SK-N-SH (cell line): Measurements from ENCODE around the gene UGT1A1.

Source experiments
- ELF1 ChIP-seq: IDR thresholded peaks from 2 replicates; pipeline ENCODE4 v1.4.0; 2012
- EP300 ChIP-seq, 2 experiments: IDR thresholded peaks; 2 replicates each; pipeline versions ENCODE4 v1.4.0 to v1.6.1; 2012; ENCODE audit warnings: borderline replicate concordance in 1 of 2, low read depth in 1 of 2, low read length in 1 of 2
- EZH2phosphoT487 ChIP-seq: fragments of 200-600 bp; sonication (generic); IDR thresholded peaks from 2 replicates; pipeline ENCODE4 v1.6.1; 2017; ENCODE audit warnings: low read depth, mixed run types, mild to moderate bottlenecking, antibody characterized with exemption, moderate library complexity, borderline replicate concordance
- GATA2 ChIP-seq: sonication (generic); formaldehyde crosslinking; IDR thresholded peaks from 2 replicates; pipeline ENCODE4 v1.5.0; 2020; ENCODE audit warnings: mild to moderate bottlenecking, missing genetic modification reagents
- MXI1 ChIP-seq: IDR thresholded peaks from 2 replicates; pipeline ENCODE4 v1.6.1; 2012; ENCODE audit warnings: mild to moderate bottlenecking, low read depth, low read length, improper control_type of control experiment
- POLR2AphosphoS5 ChIP-seq: IDR thresholded peaks from 2 replicates; pipeline ENCODE4 v1.6.1; 2012; ENCODE audit warnings: low read depth, low read length
- RAD21 ChIP-seq: IDR thresholded peaks from 2 replicates; pipeline ENCODE4 v1.6.1; 2012; ENCODE audit warnings: mild to moderate bottlenecking, low read length
- SIN3A ChIP-seq: IDR thresholded peaks from 2 replicates; pipeline ENCODE4 v1.6.1; 2012; ENCODE audit warnings: low read depth, mild to moderate bottlenecking, low read length, moderate library complexity, borderline replicate concordance
- TF ChIP-seq, protein P1 (sequence below): fragments of 200-600 bp; sonication (generic); IDR thresholded peaks from 2 replicates; pipeline ENCODE4 v1.6.1; 2017; ENCODE audit warnings: antibody characterized with exemption, mild to moderate bottlenecking, moderate library complexity
- TF ChIP-seq, protein P2 (sequence below): IDR thresholded peaks from 2 replicates; pipeline ENCODE4; 2012
- TF ChIP-seq, protein P3 (sequence below): IDR thresholded peaks from 2 replicates; pipeline ENCODE4 v1.6.1; 2012; ENCODE audit warnings: mild to moderate bottlenecking, low read depth, low read length, moderate library complexity

DNA sequence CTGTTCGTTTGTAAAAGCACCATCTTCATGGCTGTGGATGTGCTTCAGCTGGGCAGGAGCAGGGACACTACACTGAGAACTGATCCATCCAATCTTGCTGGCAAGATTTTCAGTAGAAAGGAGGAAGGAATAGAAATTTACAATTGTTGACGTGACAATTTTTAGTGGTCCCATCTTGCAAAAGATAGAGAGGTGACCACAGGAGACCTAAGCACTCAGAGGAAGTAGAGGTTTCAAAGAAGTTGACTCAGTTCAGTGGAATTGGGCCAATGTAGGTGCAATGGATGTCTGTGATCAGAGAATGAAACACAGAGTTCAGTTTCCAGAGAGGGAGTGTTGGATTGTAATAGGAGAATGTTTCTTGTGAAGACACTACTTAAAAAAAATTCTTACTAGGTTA is 45.9 kb upstream of the UGT1A1 start:
- TF ChIP-seq, protein P1, sequence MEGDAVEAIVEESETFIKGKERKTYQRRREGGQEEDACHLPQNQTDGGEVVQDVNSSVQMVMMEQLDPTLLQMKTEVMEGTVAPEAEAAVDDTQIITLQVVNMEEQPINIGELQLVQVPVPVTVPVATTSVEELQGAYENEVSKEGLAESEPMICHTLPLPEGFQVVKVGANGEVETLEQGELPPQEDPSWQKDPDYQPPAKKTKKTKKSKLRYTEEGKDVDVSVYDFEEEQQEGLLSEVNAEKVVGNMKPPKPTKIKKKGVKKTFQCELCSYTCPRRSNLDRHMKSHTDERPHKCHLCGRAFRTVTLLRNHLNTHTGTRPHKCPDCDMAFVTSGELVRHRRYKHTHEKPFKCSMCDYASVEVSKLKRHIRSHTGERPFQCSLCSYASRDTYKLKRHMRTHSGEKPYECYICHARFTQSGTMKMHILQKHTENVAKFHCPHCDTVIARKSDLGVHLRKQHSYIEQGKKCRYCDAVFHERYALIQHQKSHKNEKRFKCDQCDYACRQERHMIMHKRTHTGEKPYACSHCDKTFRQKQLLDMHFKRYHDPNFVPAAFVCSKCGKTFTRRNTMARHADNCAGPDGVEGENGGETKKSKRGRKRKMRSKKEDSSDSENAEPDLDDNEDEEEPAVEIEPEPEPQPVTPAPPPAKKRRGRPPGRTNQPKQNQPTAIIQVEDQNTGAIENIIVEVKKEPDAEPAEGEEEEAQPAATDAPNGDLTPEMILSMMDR, result no peak
- TF ChIP-seq SIN3A, result no peak
- TF ChIP-seq POLR2AphosphoS5, result no peak
- TF ChIP-seq, protein P2, sequence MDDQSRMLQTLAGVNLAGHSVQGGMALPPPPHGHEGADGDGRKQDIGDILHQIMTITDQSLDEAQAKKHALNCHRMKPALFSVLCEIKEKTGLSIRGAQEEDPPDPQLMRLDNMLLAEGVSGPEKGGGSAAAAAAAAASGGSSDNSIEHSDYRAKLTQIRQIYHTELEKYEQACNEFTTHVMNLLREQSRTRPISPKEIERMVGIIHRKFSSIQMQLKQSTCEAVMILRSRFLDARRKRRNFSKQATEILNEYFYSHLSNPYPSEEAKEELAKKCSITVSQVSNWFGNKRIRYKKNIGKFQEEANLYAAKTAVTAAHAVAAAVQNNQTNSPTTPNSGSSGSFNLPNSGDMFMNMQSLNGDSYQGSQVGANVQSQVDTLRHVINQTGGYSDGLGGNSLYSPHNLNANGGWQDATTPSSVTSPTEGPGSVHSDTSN, result no peak
- no peak for TF ChIP-seq EP300 (IDR thresholded peaks at IDR 0.05; ENCODE audit: borderline replicate concordance in 1 of 2, low read depth in 1 of 2, low read length in 1 of 2)
- TF ChIP-seq RAD21, result no peak
- TF ChIP-seq EZH2phosphoT487, result no peak
- TF ChIP-seq MXI1, result no peak
- TF ChIP-seq, protein P3, sequence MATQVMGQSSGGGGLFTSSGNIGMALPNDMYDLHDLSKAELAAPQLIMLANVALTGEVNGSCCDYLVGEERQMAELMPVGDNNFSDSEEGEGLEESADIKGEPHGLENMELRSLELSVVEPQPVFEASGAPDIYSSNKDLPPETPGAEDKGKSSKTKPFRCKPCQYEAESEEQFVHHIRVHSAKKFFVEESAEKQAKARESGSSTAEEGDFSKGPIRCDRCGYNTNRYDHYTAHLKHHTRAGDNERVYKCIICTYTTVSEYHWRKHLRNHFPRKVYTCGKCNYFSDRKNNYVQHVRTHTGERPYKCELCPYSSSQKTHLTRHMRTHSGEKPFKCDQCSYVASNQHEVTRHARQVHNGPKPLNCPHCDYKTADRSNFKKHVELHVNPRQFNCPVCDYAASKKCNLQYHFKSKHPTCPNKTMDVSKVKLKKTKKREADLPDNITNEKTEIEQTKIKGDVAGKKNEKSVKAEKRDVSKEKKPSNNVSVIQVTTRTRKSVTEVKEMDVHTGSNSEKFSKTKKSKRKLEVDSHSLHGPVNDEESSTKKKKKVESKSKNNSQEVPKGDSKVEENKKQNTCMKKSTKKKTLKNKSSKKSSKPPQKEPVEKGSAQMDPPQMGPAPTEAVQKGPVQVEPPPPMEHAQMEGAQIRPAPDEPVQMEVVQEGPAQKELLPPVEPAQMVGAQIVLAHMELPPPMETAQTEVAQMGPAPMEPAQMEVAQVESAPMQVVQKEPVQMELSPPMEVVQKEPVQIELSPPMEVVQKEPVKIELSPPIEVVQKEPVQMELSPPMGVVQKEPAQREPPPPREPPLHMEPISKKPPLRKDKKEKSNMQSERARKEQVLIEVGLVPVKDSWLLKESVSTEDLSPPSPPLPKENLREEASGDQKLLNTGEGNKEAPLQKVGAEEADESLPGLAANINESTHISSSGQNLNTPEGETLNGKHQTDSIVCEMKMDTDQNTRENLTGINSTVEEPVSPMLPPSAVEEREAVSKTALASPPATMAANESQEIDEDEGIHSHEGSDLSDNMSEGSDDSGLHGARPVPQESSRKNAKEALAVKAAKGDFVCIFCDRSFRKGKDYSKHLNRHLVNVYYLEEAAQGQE, result no peak
- no peak for TF ChIP-seq ELF1
- TF ChIP-seq GATA2 (CRISPR knock-in tag), result no peak
